PC-9 (cell line): ENCODE data around the gene CYB5D1. TPM values are rescaled to one million over a fixed set of nuclear protein-coding genes. Genes with fewer than 3 reads are reported as not detected.

Source experiments
- BruUV-seq: library from RNA; stranded (reverse); fragments of 400-500 nt; replicated peaks from 2 replicates; lab custom pipeline; 2021; lab: Mats Ljungman, UMichigan
- CTCF ChIA-PET: fragments of 300-600 bp; sonication (Branson Sonifier 250); formaldehyde crosslinking; loops from one replicate; lab custom pipeline; 2022; ENCODE audit warnings: antibody characterized with exemption; lab: Charles Lee
- POLR2A ChIA-PET: fragments of 300-600 bp; sonication (Branson Sonifier 250); formaldehyde crosslinking; loops from one replicate; lab custom pipeline; 2022; ENCODE audit warnings: antibody characterized with exemption; ENCODE audit not compliant: unreplicated experiment; lab: Charles Lee
- DNase-seq, 2 experiments: peaks; one replicate each; pipeline versions ENCODE4 v3.0.0 to v3.0.0-alpha.2; 2015 to 2022; ENCODE audit warnings: mixed read lengths in 1 of 2
- H2AFZ ChIP-seq: fragments of 200-600 bp; sonication (generic); 2 replicates; pipeline ENCODE4 v1.8.1; 2017; ENCODE audit warnings: antibody characterized with exemption
- H3F3A ChIP-seq: fragments of 200-600 bp; sonication (generic); 2 replicates; pipeline ENCODE4 v1.8.1; 2017; ENCODE audit warnings: antibody characterized with exemption, mild to moderate bottlenecking, low read depth; ENCODE audit not compliant: insufficient read depth
- H3K27ac ChIP-seq: fragments of 200-600 bp; sonication (generic); 2 replicates; pipeline ENCODE4 v1.6.1; 2016; ENCODE audit warnings: mixed run types
- H3K27me3 ChIP-seq: fragments of 200-600 bp; sonication (generic); 2 replicates; pipeline ENCODE4 v1.6.1; 2016; ENCODE audit warnings: low read depth, mixed run types; ENCODE audit not compliant: insufficient read depth
- H3K36me3 ChIP-seq: fragments of 200-600 bp; sonication (generic); 2 replicates; pipeline ENCODE4 v1.6.1; 2016; ENCODE audit warnings: low read depth, mixed run types
- H3K4me1 ChIP-seq: fragments of 200-600 bp; sonication (generic); replicated peaks from 2 replicates; pipeline ENCODE4 v1.6.1; 2016; ENCODE audit warnings: mixed run types; ENCODE audit not compliant: insufficient read depth
- H3K4me2 ChIP-seq: fragments of 200-600 bp; sonication (generic); 2 replicates; pipeline ENCODE4 v1.6.1; 2017; ENCODE audit warnings: mixed run types
- H3K4me3 ChIP-seq: fragments of 200-600 bp; sonication (generic); 2 replicates; pipeline ENCODE4 v1.6.1; 2016; ENCODE audit warnings: mixed run types
- H3K79me2 ChIP-seq: fragments of 200-600 bp; sonication (generic); 2 replicates; pipeline ENCODE4 v1.6.1; 2017; ENCODE audit warnings: low read depth, mixed run types
- H3K9me2 ChIP-seq: fragments of 200-600 bp; sonication (generic); 2 replicates; pipeline ENCODE4 v1.8.1; 2017; ENCODE audit warnings: mild to moderate bottlenecking; ENCODE audit not compliant: insufficient read depth
- H3K9me3 ChIP-seq: fragments of 200-600 bp; sonication (generic); 2 replicates; pipeline ENCODE4 v1.8.1; 2016; ENCODE audit warnings: low read depth; ENCODE audit not compliant: insufficient read depth
- H4K20me1 ChIP-seq: fragments of 200-600 bp; sonication (generic); 2 replicates; pipeline ENCODE4 v1.8.1; 2017; ENCODE audit not compliant: insufficient read depth
- CTCF ChIP-seq: fragments of 200-600 bp; sonication (generic); conservative IDR thresholded peaks from 2 replicates; pipeline ENCODE4 v1.6.1; 2017; ENCODE audit warnings: mixed run types, antibody characterized with exemption, mild to moderate bottlenecking, moderate library complexity
- EZH2 ChIP-seq: fragments of 200-600 bp; sonication (generic); IDR thresholded peaks from 2 replicates; pipeline ENCODE4 v1.8.0; 2017; ENCODE audit warnings: antibody characterized with exemption, low read depth
- intact Hi-C: fragments of 100-400 bp; cut with micrococcal nuclease; formaldehyde crosslinking; loops from one replicate; pipeline ENCODE4 v1.10.0; 2022; ENCODE audit not compliant: unreplicated experiment
- total RNA-seq: library from RNA; stranded (reverse); gene quantifications from 2 replicates; pipeline ENCODE4 v1.2.3, GENCODE V29; 2021

CYB5D1 gene
- total RNA-seq, 1 experiment from 2014 or later, result 22.0 TPM

- H3K79me2 ChIP-seq, result no peaks in the 10 kb centered on the region
- H3K4me3 ChIP-seq, result no peak overlapping the region
- no peak for DNase-seq
- H3K4me1 ChIP-seq, result no peaks in the 10 kb centered on the region
- H2AFZ ChIP-seq, result no peak overlapping the region
- intact Hi-C loops, result no loop called here
- no peaks in the 10 kb centered on the region for H4K20me1 ChIP-seq
- H3K9me3 ChIP-seq, result no peaks in the 10 kb centered on the region
- H3K27ac ChIP-seq, result no peak overlapping the region
- H3F3A ChIP-seq, result no peaks in the 10 kb centered on the region
- TF ChIP-seq EZH2 (no peak), CTCF (no peak)
- no peaks in the 10 kb centered on the region for H3K27me3 ChIP-seq
- H3K36me3 ChIP-seq, result no peaks in the 10 kb centered on the region
- CTCF ChIA-PET, result no interaction called here
- POLR2A ChIA-PET, result no interaction called here
- no TSS peak for BruUV-seq
- no peaks in the 10 kb centered on the region for H3K9me2 ChIP-seq
- no peak overlapping the region for H3K4me2 ChIP-seq
Observed at GRCh38 chr17:7817643-7817964, 40.2 kb upstream of the CYB5D1 start.

- no TSS peak for BruUV-seq
Observed at GRCh38 chr17:7818026-7818425, 39.8 kb upstream of the CYB5D1 start.

GRCh38 chr17:7818746-7819645 is 38.8 kb upstream of the CYB5D1 start:
- Histone ChIP-seq H3K79me2 (no peaks in the 10 kb centered on the region), H3K27me3 (no peaks in the 10 kb centered on the region), H3K9me2 (no peaks in the 10 kb centered on the region), H3K36me3 (no peaks in the 10 kb centered on the region), H3K27ac (no peak overlapping the region), H3K4me3 (no peak overlapping the region), H4K20me1 (no peaks in the 10 kb centered on the region), H3F3A (no peaks in the 10 kb centered on the region), H3K4me2 (no peak overlapping the region), H2AFZ (no peak overlapping the region), H3K9me3 (no peaks in the 10 kb centered on the region), H3K4me1 (no peaks in the 10 kb centered on the region)
- ChIA-PET POLR2A (interaction anchor here (0.6 kb wide), 1 partner anchor 178 kb away, joined by 4 read pairs; no protein-coding TSS in a partner anchor), CTCF (interaction anchor here (0.5 kb wide), 1 partner anchor 19 kb away, joined by 8 read pairs; no protein-coding TSS in a partner anchor)
- no TSS peak for BruUV-seq
- intact Hi-C loops, result no loop called here
- DNase-seq, result no peak
- TF ChIP-seq CTCF (no peak), EZH2 (no peak)

More at GRCh38 chr17:7818026-7818425, 39.8 kb upstream of the CYB5D1 start:
- Histone ChIP-seq H4K20me1 (no peaks in the 10 kb centered on the region), H3K4me2 (no peak overlapping the region), H3K4me3 (no peak overlapping the region), H3K36me3 (no peaks in the 10 kb centered on the region), H3K9me3 (no peaks in the 10 kb centered on the region), H3F3A (no peaks in the 10 kb centered on the region), H3K79me2 (no peaks in the 10 kb centered on the region), H3K27me3 (no peaks in the 10 kb centered on the region), H2AFZ (no peak overlapping the region), H3K27ac (no peak overlapping the region), H3K4me1 (no peaks in the 10 kb centered on the region), H3K9me2 (no peaks in the 10 kb centered on the region)
- ChIA-PET POLR2A (no interaction called here), CTCF (no interaction called here)
- TF ChIP-seq EZH2 (no peak), CTCF (no peak)
- intact Hi-C loops, result no loop called here
- no peak for DNase-seq
